SU-DHL-6 (cell line): ENCODE results near the gene TRAPPC10.

Source experiments
- EZH2phosphoT487 ChIP-seq: fragments of 200-600 bp; sonication (generic), shearing (Covaris generic); conservative IDR thresholded peaks from 2 replicates; pipeline ENCODE4 v1.6.1; 2018; ENCODE audit warnings: mild to moderate bottlenecking, antibody characterized with exemption, low read length, moderate library complexity, mixed read lengths
- TF ChIP-seq, protein P1 (sequence below): fragments of 200-600 bp; sonication (generic); IDR thresholded peaks from one replicate; pipeline ENCODE4 v1.5.1; 2017; ENCODE audit warnings: antibody characterized with exemption, mild to moderate bottlenecking, low read length, moderate library complexity; ENCODE audit not compliant: insufficient read depth, poor library complexity, severe bottlenecking

DNA sequence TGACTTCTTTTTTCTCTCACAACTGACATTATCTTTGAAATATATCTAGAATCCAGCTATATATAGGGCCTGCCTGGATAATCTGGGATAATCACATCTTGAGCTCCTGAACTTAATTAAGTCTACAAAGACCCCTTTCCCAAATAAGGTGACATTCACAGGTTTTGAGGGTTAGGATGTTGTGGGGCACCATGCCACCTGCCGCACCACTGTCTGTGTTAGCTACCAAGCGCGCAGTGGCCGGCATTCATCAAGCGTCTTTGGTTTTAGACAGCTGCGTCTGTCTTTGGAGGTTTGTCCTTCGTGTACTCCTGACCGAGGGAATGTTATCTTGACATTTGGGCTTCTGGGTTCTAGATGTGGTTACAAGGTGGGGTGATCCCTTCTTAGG lies 7.5 kb downstream of the TRAPPC10 start:
- TF ChIP-seq, protein P1, sequence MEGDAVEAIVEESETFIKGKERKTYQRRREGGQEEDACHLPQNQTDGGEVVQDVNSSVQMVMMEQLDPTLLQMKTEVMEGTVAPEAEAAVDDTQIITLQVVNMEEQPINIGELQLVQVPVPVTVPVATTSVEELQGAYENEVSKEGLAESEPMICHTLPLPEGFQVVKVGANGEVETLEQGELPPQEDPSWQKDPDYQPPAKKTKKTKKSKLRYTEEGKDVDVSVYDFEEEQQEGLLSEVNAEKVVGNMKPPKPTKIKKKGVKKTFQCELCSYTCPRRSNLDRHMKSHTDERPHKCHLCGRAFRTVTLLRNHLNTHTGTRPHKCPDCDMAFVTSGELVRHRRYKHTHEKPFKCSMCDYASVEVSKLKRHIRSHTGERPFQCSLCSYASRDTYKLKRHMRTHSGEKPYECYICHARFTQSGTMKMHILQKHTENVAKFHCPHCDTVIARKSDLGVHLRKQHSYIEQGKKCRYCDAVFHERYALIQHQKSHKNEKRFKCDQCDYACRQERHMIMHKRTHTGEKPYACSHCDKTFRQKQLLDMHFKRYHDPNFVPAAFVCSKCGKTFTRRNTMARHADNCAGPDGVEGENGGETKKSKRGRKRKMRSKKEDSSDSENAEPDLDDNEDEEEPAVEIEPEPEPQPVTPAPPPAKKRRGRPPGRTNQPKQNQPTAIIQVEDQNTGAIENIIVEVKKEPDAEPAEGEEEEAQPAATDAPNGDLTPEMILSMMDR, result no peak
- TF ChIP-seq EZH2phosphoT487, result no peak
